ENCODE data around the gene UBE3C. TPM values are rescaled to one million over a fixed set of nuclear protein-coding genes. Genes with fewer than 3 reads are reported as not detected.

Gene UBE3C
- total and polyA plus RNA-seq, 9 of the 15 experiments (the other 6 are each of a cell fraction or from before 2014, with no cell fraction given) = 9.6 to 91.7 (median 75.4) TPM

GRCh38 chr7:157310676-157311185 is 172.0 kb downstream of the UBE3C start (continued):
- TF ChIP-seq HMGXB4 (CRISPR knock-in tag; IDR thresholded peaks at IDR 0.05) = no peak
- no peak for TF ChIP-seq POLR3A (IDR thresholded peaks at IDR 0.05; ENCODE audit: borderline replicate concordance, extremely low read depth, insufficient read depth, insufficient read length)
- no peak for TF ChIP-seq SIN3B (IDR thresholded peaks at IDR 0.05; ENCODE audit: low read depth)
- no peak for TF ChIP-seq HSF4 (CRISPR knock-in tag; IDR thresholded peaks at IDR 0.05; ENCODE audit: borderline replicate concordance)
- no peak for TF ChIP-seq ZNF644 (tag; IDR thresholded peaks at IDR 0.05; ENCODE audit: low read depth)
- TF ChIP-seq SREBF1 (IDR thresholded peaks at IDR 0.05; ENCODE audit: borderline replicate concordance, low read depth, low read length) = no peak
- no peak for TF ChIP-seq ZNF740 (CRISPR knock-in tag; IDR thresholded peaks at IDR 0.05)
- TF ChIP-seq ZNF740 (tag; IDR thresholded peaks at IDR 0.05) = peak in 1 of 2 experiments; percentile 76; a peak in 1 of 4 replicates
- no peak for TF ChIP-seq PRDM10 (IDR thresholded peaks at IDR 0.05; ENCODE audit: partially characterized antibody)
- no peak for TF ChIP-seq MYC (IDR thresholded peaks at IDR 0.05; ENCODE audit: low read depth, low read length)
- 0 out of 2 replicates have a peak, but pooled peaks have one; percentile 24 for TF ChIP-seq MYC (CRISPR knock-in tag; IDR thresholded peaks at IDR 0.05; ENCODE audit: borderline replicate concordance, low read depth)
- peak; percentile 64; the same call in 1 of the 2 replicates for TF ChIP-seq CREB3 (tag; conservative IDR thresholded peaks at IDR 0.05; ENCODE audit: low read depth)
- TF ChIP-seq SRSF3 (IDR thresholded peaks at IDR 0.05; ENCODE audit: insufficient read depth, low read length) = no peak
- TF ChIP-seq ZHX1 (conservative IDR thresholded peaks at IDR 0.05; ENCODE audit: low read length) = no peak
- no peak for TF ChIP-seq ZKSCAN1 (IDR thresholded peaks at IDR 0.05; ENCODE audit: low read depth, low read length)
- 0 out of 2 replicates have a peak, but pooled peaks have one; percentile 61 for TF ChIP-seq PYGO2 (tag; IDR thresholded peaks at IDR 0.05)

All from K562 (cell line).